CD1c-positive myeloid dendritic cell (primary cell): Measurements from ENCODE around the gene SLC29A1.
"Not testable (repeated sequence)": the region's sequence is repeated elsewhere in the genome, so short reads cannot be mapped to it uniquely, and the experiment has no call there.

Experiments used
- DNase-seq: peaks from one replicate; pipeline ENCODE4 v3.0.0-alpha.2; 2016; ENCODE audit errors: extremely low spot score

Gene SLC29A1

DNA sequence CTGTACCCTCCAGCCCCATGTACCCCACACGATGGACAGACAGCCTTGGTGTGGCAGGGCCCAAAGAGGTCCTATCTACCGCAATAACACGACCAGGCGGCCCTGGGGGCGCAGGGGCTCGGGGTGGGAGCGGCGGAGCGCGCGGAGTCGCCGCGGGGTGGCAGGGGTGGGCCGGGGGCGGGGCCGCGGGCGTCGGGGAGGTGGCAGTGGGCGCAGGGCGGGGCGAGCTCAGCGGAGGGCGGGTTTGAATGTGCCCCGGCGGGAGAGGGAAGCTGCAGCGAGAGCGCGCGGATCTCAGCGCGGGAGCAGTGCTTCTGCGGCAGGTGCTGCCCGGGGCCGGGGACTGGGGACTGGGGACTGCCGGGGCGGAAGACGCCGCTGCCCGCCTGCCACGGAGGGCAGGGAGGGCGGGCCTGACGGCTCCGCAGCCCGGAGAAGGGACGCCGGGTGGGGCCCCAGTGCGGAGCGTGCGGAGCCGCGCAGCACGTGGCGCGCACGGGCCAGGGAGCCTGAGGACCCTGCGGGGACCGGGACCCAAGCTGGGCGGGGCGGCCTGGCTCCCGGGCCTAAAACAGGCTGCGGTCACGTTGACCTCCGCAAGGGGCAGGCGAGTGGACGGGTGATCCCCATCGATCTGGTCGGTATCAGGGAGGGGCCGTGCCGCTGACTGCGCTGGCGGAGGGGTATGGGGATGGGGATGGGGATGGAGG is at the start of gene SLC29A1:
Gene SLC29A1 (plus strand): TSS at position 277 of the 710 bp plus-strand sequence. CDS start 3,719 bp downstream, outside the sequence.
- DNase-seq, result peak; percentile 80

DNA sequence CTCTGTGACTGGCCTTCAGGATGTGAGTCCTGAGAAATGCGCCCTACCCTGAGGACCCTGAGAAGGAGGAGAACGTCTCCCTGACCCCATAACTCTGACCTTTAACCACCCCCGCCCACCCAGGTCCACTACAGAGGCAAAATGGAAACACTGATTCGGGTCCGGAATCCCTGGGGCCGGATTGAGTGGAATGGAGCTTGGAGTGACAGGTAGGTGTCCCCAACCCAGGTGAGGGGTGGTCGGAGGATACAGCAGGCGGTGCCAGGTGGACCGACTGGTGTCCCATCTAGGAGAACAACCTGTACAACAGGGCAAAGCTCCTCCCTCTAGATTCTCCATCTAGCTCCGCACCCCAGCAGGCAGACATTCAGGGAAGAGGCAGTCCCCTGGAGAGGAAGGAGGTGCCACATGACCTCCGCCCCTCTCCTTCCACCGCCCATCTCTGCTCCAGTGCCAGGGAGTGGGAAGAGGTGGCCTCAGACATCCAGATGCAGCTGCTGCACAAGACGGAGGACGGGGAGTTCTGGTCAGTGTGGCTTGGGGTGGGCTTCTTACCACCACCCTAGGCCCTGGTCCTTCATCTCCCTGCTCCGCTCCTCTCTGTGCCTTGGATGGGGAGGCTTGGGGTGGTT is 47.1 kb upstream of the SLC29A1 start:
- DNase-seq, result peak; percentile 54

DNA sequence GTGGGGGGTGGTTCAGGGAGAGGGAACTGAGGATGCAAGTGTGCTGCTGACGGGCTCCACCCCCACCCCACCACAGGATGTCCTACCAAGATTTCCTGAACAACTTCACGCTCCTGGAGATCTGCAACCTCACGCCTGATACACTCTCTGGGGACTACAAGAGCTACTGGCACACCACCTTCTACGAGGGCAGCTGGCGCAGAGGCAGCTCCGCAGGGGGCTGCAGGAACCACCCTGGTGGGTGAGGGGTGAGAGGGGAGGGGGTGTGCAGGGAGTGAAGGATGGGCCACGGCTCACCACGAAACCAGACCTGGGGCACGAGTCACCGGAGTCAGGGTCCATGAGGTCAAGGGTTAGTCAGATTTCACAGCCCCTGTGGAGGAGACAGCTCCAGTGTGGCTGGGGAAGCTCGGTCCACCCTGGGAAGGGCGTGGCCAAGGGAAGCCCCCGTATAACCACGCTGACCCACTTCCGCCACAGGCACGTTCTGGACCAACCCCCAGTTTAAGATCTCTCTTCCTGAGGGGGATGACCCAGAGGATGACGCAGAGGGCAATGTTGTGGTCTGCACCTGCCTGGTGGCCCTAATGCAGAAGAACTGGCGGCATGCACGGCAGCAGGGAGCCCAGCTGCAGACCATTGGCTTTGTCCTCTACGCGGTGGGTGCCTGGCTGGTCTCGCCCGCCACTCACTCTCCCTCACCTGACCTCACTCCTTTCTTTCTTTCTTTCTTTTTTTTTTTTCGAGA is 46.5 kb upstream of the SLC29A1 start:
- peak; percentile 38 for DNase-seq

DNA sequence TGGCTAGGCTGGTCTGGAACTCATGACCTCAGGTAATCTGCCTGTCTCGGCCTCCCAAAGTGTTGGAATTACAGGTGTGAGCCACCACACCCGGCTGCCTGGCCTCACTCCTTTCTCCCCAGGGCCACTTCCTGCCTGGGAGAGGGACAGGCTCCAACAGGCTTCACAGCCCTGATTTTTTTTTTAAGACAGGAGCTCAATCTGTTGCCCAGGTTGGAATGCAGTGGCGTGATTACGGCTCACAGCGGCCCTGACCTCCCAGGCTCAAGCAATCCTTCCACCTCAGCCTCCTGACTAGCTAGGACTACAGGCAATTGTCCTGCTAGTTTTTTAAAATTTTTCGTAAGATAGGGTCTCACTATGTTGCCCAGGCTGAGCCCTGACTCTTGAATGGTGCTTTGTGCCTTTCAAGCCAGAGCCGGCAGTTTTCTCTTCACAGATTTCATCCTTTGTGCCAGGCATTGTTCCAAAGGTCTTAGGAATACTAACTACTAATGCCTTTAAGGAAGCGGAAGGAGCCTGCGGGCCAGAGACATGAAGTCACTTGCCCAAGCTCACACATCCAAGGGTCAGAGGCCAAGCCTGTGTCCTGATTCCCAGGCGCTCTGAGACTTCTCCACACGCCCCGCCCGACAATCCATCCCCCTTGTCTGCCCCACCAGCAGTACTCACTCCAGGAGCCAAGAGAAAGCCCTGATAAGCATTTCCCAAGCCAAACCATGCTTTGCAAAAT is 45.5 kb upstream of the SLC29A1 start:
- no peak for DNase-seq

DNA sequence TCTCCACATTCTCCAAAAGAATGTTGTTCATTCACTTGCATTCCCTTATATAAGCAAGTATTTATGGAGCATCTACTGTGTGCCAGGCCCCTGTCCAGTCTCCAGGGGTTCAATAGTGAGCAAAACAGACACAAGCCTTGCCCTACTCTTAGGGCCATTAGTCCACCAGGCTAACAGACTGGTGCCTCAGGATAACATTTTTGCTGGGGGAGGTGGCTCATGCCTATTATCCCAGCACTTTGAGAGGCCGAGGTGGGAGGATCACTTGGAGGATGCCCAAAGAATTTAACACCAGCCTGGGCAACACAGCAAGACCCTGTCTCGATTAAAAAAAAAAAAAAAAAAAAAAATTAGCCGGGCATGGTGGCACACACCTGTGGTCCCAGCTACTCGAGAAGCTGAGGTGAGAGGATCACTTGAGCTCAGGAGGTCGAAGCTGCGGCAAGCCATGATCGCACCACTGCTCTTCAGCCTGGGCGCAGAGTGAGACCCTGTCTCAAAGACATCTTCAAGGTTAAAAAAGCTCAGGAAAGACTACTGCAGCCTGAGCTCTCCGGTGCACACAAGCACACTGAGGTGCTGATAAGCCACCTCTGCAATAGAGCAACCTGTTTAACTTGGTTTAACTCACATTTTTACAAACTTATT is 44.8 kb upstream of the SLC29A1 start:
- DNase-seq, result no peak

DNA sequence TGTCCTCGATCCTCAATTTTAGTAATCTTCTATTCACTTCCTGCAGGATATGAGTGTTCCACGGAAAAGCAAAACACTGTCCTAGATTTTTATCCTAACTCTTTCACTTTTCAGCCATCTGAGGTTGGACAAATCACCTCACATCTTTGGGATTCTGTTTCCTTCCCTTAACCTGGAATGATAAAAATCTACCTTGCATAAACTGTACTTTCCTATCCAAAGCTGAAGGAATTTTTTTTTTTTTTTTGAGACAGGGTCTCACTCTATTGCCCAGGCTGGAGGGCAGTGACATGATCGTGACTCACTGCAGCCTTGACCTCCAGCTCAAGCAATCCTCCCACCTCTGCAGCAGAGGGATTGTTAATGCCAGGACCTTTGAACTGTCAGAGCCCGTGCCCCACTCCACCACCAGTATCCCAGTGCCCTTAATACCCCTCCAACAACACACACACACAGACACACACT is 44.3 kb upstream of the SLC29A1 start:
- no peak for DNase-seq

DNA sequence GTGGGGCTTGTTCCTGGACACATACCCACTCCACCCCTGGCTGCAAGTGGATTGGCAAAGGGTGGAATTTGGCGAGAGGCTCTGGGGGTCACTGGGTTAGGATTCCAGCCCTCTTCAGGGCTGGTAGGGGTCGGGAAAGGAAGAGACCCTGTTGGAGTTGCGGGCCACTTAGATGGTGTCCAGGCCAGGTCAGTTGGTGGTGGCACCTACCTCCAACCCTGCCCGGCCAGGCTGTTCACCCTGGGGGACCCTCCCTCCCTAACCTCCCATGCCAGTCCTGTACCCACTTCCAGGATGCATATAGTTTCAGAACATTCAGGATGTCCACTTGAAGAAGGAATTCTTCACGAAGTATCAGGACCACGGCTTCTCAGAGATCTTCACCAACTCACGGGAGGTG is 43.7 kb upstream of the SLC29A1 start:
- no peak for DNase-seq

DNA sequence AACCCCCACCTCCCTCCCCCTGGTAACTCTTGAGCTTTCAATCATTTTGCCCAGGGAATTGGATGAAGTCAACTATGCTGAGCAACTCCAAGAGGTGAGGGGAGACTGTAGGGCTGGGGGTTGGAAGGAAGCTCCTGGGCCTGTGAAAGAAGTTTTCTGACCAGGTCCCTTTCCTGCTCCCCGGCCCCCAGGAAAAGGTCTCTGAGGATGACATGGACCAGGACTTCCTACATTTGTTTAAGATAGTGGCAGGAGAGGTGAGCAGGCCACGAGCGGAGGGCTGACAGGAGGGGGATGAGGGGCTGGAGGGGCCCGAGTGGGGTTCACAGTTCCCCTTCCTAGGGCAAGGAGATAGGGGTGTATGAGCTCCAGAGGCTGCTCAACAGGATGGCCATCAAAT is 43.0 kb upstream of the SLC29A1 start:
- no peak for DNase-seq

DNA sequence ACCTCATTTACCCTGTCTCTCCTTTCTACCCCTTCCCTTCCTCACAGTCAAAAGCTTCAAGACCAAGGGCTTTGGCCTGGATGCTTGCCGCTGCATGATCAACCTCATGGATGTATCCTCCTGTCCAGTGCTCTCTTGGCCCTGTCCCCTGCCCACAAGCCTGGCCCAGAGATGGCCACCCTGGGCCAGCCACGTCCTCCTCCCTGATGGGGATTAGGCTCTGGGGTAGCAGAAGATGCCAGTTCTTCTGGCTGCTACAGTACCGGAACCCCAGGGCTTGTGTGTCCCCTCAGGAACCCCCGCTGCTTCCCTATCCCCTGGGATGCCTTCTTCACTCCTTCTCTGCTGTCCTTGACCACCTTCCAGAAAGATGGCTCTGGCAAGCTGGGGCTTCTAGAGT is 42.5 kb upstream of the SLC29A1 start:
- no peak for DNase-seq

DNA sequence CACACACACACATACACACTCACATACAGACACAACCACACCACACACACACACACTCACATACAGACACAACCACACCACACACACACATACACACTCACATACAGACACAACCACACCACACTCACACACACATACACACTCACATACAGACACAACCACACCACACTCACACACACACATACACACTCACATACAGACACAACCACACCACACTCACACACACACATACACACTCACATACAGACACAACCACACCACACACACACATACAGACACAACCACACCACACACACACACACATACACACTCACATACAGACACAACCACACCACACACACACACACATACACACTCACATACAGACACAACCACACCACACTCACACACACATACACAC is 41.6 kb upstream of the SLC29A1 start:
- not testable (repeated sequence) for DNase-seq

DNA sequence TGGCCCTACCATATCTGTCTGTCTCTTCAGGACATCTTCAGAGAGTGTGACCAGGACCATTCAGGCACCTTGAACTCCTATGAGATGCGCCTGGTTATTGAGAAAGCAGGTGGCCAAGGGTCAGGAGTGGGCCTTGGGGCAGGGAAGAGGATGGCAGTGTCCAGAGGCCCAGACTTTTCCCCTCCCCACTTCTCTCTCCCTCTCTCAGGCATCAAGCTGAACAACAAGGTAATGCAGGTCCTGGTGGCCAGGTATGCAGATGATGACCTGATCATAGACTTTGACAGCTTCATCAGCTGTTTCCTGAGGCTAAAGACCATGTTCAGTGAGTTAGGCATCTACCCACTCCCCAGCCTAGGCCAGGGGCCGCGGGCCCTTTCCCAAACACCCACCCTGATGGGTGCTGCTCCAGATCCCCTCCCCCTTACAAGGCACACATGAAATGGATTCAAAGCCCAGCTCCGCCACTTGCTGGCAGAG is 40.4 kb upstream of the SLC29A1 start:
- no peak for DNase-seq

DNA sequence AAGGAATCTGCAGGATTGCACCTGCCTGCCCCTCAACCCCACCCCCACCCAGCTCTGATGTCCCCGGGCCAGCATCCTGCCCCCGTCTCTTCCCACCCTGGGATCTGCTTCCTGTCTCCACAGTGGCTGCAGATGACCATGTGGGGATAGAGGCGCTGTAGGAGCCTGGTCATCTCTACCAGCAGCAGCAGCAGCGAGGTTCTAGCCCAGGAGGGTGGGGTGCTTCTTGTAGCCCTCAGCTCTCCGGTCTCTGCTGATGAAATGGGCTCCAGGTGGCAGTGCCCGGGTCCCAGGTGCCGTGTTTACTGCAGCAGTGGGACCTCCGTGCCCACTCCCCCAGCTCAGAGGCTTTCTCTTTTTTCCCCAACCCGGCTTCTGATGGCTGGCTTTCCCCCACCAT is 39.6 kb upstream of the SLC29A1 start:
- DNase-seq, result no peak

DNA sequence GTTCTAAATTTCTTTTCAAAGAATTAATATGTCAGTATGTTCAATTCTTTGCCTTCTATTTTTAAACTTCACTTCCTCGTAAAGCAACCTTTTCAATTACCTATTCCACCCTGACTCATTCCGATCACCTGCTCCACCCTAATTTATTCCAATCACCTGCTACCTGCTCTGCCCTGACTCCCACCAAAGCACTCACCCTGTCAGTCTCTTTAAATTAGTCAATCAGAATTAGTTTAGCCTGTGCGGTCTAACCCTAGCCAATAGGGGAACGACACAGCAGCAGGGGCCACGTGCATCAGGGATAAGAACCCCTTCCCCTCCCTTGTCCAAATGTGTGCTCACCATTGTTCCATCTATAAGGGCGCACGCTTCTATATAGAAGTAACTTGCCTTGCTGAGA is 38.0 kb upstream of the SLC29A1 start:
- not testable (repeated sequence) for DNase-seq

DNA sequence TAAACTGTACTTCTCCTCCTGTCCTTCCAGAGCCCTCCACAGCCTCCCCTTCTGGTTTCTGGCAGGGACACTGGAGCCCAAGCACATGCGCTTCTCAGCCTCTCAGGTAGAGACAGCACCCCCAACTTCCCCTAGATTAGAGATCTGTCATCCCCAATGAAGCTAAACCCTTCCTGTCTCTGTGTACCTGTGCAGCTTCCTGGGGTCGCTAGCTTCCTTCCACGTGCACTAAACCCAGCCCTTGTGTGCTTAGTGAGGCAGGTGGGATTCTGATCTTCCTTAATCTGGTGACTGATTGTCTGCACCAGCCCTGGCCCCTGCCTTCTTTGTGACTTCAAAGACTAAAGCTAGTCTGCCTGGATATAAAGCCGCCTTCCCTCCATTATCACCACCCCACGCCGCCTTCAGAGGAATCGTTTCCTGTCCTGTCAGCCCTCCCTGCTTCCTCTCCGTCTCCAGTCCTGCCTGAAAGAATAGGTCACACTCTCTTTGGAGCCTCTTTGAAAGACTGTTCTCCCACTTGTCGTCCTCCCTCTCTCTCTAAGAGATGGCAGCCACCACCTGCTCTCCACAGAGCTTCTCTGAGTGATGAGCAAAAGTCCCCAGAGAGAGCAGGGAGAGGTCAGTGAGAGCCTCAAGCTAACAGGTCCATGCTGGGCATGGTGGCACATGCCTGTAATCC is 37.3 kb upstream of the SLC29A1 start:
- DNase-seq, result no peak

DNA sequence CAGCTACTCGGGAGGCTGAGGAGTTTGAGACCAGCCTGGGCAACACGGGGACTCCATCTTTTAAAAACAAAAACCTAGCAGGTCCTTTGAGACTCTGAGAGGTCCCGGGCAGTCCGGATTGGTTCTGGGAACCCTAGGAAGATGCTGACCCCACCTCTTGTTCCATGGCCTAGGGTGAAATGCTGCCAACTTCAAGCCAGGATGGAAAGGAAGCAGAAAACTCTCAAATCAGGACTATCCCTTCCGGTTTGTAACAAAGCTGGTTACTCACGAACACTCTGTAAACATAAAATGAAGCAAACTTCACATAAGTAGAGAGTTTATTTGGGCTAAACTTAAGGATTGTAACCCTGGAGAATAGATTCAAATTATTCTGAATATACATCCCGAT is 36.8 kb upstream of the SLC29A1 start:
- no peak for DNase-seq

DNA sequence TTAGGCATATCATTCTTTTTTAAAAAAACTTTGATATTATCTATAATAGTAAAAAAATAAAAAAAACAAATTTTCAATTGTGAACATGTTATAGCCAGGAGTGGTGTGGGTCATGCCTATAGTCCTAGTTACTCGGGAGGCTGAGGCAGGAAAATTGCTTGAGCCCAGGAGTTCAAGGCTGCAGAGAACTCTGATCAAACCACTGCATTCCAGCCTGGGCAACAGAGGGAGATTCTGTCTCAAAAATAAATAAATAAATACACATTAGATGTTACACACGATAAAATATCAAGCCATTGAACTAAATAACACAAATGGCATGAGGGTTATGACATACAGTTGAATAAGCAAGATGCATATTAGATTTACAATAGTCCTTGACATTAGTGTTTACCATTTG is 34.6 kb upstream of the SLC29A1 start:
- DNase-seq, result no peak

DNA sequence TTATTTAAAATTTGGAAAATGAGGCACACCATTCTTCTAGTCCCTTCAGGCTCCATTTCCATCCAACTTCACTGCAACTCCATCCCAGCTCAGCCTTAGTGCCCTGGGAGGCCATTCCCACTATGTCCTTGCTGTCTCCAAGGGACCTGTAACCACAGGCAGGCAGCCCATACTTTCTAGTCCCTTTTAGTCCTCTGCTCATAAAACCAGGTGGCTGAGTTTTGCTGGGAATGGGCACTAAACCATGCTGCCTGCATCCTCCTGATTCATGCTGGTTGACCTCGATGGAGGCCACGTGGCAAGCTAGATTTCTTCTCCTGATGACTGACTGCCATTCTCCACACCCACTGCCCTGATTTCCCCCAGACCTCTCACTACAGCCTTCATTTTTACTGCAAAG is 34.1 kb upstream of the SLC29A1 start:
- DNase-seq, result no peak

DNA sequence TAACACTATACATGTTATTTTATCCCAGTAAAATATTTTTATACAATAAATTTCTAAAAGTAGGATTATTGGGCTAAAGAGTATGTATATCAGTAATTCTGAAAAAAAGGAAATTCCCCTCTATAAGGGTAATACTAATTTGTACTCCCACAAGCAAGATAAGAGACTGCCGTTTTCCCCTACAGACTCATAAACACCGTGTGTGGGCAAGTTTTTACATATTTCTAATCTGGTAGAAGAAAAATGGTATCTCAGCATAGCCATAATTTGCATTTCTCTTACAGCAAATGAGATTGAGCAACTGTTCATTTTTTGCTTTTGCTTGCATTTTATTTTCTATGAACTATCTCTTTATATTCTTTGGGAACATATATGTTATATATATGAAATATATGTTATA is 32.7 kb upstream of the SLC29A1 start:
- DNase-seq, result no peak

DNA sequence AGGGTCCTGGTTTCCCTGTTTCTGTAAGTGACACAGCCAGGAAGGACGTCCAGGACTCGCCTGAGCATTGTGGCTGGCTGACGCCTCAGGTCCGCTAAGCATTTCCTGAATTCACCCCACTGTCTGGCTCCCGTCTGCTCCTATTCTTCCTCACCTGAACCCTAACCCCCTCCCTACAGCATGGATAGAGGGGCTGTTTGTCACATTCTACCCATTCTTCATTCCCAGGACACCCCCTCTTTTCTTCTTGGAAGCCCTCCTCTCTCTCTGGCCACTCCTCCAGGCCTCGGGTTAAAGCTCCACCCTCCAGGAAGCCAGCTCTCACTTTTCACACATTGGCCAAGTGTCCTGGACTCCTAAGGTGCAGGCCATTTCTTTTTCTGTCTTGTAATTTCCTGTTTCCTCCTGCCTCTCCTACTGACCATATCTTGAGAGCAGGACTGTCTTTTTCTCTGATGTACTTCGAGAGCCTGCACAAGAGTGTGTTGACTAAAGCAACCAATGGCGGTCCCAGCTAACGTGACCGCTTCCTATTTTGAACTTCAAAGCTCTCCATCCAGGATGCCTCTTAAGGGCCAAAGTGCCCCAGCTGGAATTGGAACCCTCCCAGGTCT is 30.9 kb upstream of the SLC29A1 start:
- DNase-seq, result no peak

DNA sequence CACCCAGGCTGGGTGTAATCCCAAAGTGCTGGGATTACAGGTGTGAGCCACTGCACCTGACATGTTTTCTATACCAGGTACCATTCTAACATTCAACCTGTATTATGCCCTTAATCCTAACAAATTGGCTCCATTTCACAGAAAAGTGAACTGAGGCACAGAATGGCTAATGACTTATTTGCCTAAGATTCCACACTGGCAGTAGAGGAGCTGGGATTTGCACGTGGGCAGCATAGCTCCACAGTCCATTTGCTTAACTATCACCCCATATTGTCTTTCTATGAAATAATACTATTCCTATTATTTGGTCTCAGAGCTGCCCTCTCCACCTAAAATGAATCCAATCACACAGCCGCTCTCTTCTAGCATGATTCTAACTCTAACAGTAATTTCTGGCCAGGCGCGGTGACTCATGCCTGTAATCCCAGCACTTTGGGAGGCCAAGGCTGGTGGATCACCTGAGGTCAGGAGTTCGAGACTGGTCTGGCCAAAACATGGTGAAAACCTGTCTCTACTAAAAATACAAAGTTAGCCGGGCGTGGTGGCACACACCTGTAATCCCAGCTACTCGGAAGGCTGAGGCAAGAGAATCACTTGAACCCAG is 30.0 kb upstream of the SLC29A1 start:
- no peak for DNase-seq
